Activated CD8-positive, alpha-beta T cell treated with anti-CD3 and anti-CD28 coated beads for 36 hours (primary cell): ENCODE results near the gene LMAN1L. TPM values are rescaled to one million over a fixed set of nuclear protein-coding genes. Genes with fewer than 3 reads are reported as not detected.

Experiments
- ATAC-seq: fragments of 200-7000 bp; cut with Tn5 transposase; one replicate; pipeline ENCODE4 v1.10.0; 2021; ENCODE audit warnings: mild to moderate bottlenecking, moderate library complexity
- CTCF ChIA-PET: fragments of 350-600 bp; sonication (Branson Sonifier 250); formaldehyde crosslinking; loops from one replicate; lab custom pipeline; 2021; ENCODE audit warnings: antibody characterized with exemption; lab: Charles Lee
- POLR2A ChIA-PET: fragments of 350-600 bp; sonication (Branson Sonifier 250); formaldehyde crosslinking; loops from one replicate; lab custom pipeline; 2021; ENCODE audit warnings: antibody characterized with exemption; lab: Charles Lee
- DNase-seq: peaks from one replicate; pipeline ENCODE4 v3.0.0-alpha.2; 2020
- H3K27ac Mint-ChIP-seq: one replicate; pipeline ENCODE4 v1.8.0; 2021; ENCODE audit warnings: mild to moderate bottlenecking, mixed read lengths
- H3K27me3 Mint-ChIP-seq: one replicate; pipeline ENCODE4 v1.8.0; 2021; ENCODE audit warnings: mixed read lengths
- H3K36me3 Mint-ChIP-seq: one replicate; pipeline ENCODE4 v1.8.0; 2021; ENCODE audit warnings: low read depth, mixed read lengths
- H3K4me1 Mint-ChIP-seq: one replicate; pipeline ENCODE4 v1.8.0; 2021; ENCODE audit warnings: low read depth, mixed read lengths
- H3K4me3 Mint-ChIP-seq: one replicate; pipeline ENCODE4 v1.8.0; 2021; ENCODE audit warnings: mild to moderate bottlenecking, moderate library complexity, mixed read lengths
- H3K9me3 Mint-ChIP-seq: one replicate; pipeline ENCODE4 v1.8.0; 2021; ENCODE audit warnings: mixed read lengths
- intact Hi-C: fragments of 100-400 bp; cut with micrococcal nuclease; formaldehyde crosslinking; loops from one replicate; pipeline ENCODE4 v1.10.0; 2022
- total RNA-seq, 2 experiments: library from RNA; stranded (reverse); gene quantifications; one replicate each; pipeline ENCODE4 v1.2.3, GENCODE V29; 2021
- TF ChIP-seq, protein P1 (sequence below): fragments of 200-600 bp; IDR thresholded peaks from one replicate; pipeline ENCODE4 v1.8.0; 2022; ENCODE audit warnings: antibody characterized with exemption, mild to moderate bottlenecking

The LMAN1L gene
- total RNA-seq, 2 experiments from 2014 or later: 0.11 TPM; not detected in 1

DNA sequence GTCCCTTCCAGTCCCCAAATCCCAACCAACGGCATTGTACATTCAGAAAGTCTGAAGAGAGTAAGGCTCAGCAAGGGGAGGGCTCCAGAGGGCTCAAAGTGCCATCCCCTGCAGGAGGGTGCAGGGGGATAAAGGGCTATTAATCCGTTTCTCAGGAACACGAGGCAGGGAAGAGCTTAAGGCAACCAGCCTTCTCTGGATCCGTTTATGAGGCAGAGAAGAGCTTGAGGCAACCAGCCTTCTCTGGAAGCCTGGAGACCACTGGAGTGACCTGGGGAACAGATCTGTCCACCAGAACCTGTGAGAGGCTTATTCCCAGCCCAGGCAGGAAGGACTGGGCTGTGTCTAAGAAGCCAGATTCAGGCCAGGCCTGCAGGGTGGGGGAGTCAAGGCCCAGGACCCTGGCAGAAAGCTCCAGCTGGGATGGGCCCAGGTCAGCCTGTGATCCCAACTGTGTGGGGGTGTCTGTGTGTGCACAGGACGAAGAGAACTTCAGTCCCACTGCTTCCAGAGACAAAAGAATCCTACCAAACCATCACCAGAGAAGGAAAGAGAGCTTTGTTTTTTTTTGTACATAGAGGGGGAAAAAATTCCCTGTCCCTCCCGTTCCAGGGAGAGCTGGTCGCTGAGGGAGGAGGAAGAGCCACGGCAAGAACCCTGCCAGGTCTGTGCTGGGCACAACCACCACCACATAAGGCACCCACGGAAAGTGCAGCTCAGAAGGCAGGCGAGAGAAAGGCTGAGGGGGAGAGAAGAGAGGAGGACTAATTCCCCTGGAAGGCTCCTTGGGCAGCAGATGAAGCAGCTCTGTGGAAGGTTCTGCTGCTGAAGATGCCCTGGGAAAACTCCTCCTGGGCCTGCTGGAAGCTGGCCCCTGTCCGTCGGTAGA lies 31.9 kb downstream of the LMAN1L start:
- POLR2A ChIA-PET: interaction anchor here (0.7 to 4.5 kb wide), 10 partner anchors 12 to 62 kb away, joined by 3 to 18 read pairs (median 4); partner anchors contain the start of gene FAM219B
- Mint-ChIP-seq H3K27me3 (no peaks in the 10 kb centered on the region), H3K36me3 (peaks cover 24% of the 10 kb centered on the region), H3K9me3 (no peaks in the 10 kb centered on the region), H3K4me1 (peaks cover 44% of the 10 kb centered on the region), H3K27ac (peak overlapping the region; percentile 94), H3K4me3 (peak overlapping the region; percentile 90)
- TF ChIP-seq, protein P1, sequence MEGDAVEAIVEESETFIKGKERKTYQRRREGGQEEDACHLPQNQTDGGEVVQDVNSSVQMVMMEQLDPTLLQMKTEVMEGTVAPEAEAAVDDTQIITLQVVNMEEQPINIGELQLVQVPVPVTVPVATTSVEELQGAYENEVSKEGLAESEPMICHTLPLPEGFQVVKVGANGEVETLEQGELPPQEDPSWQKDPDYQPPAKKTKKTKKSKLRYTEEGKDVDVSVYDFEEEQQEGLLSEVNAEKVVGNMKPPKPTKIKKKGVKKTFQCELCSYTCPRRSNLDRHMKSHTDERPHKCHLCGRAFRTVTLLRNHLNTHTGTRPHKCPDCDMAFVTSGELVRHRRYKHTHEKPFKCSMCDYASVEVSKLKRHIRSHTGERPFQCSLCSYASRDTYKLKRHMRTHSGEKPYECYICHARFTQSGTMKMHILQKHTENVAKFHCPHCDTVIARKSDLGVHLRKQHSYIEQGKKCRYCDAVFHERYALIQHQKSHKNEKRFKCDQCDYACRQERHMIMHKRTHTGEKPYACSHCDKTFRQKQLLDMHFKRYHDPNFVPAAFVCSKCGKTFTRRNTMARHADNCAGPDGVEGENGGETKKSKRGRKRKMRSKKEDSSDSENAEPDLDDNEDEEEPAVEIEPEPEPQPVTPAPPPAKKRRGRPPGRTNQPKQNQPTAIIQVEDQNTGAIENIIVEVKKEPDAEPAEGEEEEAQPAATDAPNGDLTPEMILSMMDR: peak; percentile 14
- intact Hi-C loops: loop anchor here (5.0 kb wide), 1 partner anchor 62 kb away; the partner anchor contains the start of gene CSK
- CTCF ChIA-PET: interaction anchor here (0.7 to 4.7 kb wide), 15 partner anchors 9 to 106 kb away, joined by 3 to 38 read pairs (median 5); partner anchors contain the start of genes FAM219B and MPI
- ATAC-seq: peak; percentile 0
- peak; percentile 28 for DNase-seq

DNA sequence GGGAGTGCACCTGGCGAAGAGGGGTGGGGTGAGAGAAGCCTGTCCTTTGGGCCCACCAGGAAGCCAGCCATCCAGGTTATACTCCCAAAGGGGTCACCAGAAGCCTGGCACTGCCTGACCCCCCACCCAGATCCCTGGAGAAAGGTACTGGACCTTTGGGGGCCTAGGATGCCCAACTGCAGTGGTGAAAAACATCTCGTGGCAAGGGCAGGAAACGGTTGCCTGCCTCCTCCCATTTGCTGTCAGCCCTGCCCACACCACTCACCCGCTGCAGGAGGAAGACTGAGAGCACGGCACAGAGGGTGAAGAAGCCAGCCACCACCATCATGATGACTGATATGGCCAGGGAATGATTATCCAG lies 32.6 kb downstream of the LMAN1L start:
- peaks cover 27% of the 10 kb centered on the region for H3K36me3 Mint-ChIP-seq
- intact Hi-C loops: no loop called here
- peak overlapping the region; percentile 94 for H3K27ac Mint-ChIP-seq
- no peaks in the 10 kb centered on the region for H3K27me3 Mint-ChIP-seq
- H3K4me3 Mint-ChIP-seq: peak overlapping the region; percentile 90
- ChIA-PET CTCF (interaction anchor here (0.7 to 4.7 kb wide), 10 partner anchors 8 to 75 kb away, joined by 3 to 38 read pairs (median 5); partner anchors contain the start of genes FAM219B and MPI), POLR2A (interaction anchor here (0.7 to 4.5 kb wide), 8 partner anchors 12 to 61 kb away, joined by 3 to 18 read pairs (median 4); partner anchors contain the start of gene FAM219B)
- H3K4me1 Mint-ChIP-seq: peaks cover 44% of the 10 kb centered on the region
- ATAC-seq (peak; percentile 56), DNase-seq (peak; percentile 76)
- TF ChIP-seq, protein P1: peak; percentile 0
- no peaks in the 10 kb centered on the region for H3K9me3 Mint-ChIP-seq

DNA sequence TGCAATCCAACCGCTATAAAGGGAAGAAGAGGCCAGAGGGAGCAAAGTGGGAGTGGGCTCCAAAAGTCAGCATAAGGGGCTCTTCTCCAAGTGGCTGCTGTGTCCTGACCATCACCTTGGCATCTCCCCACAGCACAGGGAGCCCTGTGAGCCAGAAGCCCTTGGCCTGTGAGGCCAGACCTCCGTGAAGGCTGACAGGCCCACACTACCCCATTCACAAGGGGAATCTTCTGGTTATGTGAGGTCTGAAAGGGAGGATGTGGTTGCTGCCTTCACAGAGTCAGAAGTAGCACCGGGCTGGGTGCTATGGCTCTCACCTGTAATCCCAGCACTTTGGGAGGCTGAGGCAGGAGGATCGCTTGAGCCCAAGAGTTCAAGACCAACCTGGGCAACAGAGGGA lies 32.9 kb downstream of the LMAN1L start:
- ATAC-seq (peak; percentile 25), DNase-seq (peak; percentile 54)
- TF ChIP-seq, protein P1: no peak
- Mint-ChIP-seq H3K36me3 (peaks cover 27% of the 10 kb centered on the region), H3K4me3 (peak overlapping the region; percentile 90), H3K9me3 (no peaks in the 10 kb centered on the region), H3K27ac (peak overlapping the region; percentile 94), H3K27me3 (no peaks in the 10 kb centered on the region), H3K4me1 (peaks cover 44% of the 10 kb centered on the region)
- ChIA-PET CTCF (interaction anchor here (0.9 to 3.8 kb wide), 4 partner anchors 24 to 75 kb away, joined by 5 to 29 read pairs (median 7); partner anchors contain the start of gene MPI), POLR2A (interaction anchor here (0.9 to 4.5 kb wide), 3 partner anchors 12 to 58 kb away, joined by 4 to 18 read pairs (median 7); no protein-coding TSS in a partner anchor)
- intact Hi-C loops: no loop called here

DNA sequence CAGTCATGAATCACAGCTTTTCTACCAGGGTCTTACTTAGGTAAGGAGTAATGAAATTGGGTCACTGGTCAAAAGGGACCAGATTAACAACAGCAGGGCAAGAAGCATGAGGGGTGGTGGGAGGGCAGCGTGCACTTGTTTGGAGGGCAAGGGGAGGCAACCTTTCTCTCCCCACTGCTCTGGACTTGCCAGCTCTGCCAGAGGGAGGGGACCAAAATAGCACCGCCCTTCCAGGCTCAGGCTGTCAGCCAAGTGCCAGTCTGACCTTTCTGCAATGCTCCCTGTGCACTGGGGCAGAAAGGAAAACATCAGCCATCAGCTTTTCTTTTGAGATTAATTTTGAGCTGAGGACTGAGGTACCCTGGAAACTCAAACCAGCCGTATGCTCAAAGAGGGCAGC lies 34.8 kb downstream of the LMAN1L start:
- TF ChIP-seq, protein P1: no peak
- POLR2A ChIA-PET: interaction anchor here (0.7 to 4.5 kb wide), 2 partner anchors 9 to 23 kb away, joined by 3 to 18 read pairs; no protein-coding TSS in a partner anchor
- H3K4me3 Mint-ChIP-seq: no peak overlapping the region
- H3K4me1 Mint-ChIP-seq: peaks cover 26% of the 10 kb centered on the region
- H3K27ac Mint-ChIP-seq: no peak overlapping the region
- no peaks in the 10 kb centered on the region for H3K27me3 Mint-ChIP-seq
- CTCF ChIA-PET: interaction anchor here (1.0 to 3.8 kb wide), 4 partner anchors 11 to 77 kb away, joined by 3 to 29 read pairs (median 6); no protein-coding TSS in a partner anchor
- peaks cover 23% of the 10 kb centered on the region for H3K36me3 Mint-ChIP-seq
- DNase-seq: no peak
- H3K9me3 Mint-ChIP-seq: no peaks in the 10 kb centered on the region
- no peak for ATAC-seq
- intact Hi-C loops: no loop called here
